Tibial nerve (tissue), 4 donors: ENCODE data around the gene TPT1. TPM values are rescaled to one million over a fixed set of nuclear protein-coding genes. Genes with fewer than 3 reads are reported as not detected.

ENCODE experiments used
- DNase-seq, 2 donors: peaks; one replicate each; pipeline ENCODE4 v3.0.0-alpha.2; 2019; ENCODE audit warnings: low spot score in 2 of 2
- H3K27ac ChIP-seq, 4 donors: fragments of 200-600 bp; sonication (generic) in 3 of 4; one replicate each; pipeline ENCODE4 v1.5.1; 2017 to 2019; ENCODE audit warnings: mild to moderate bottlenecking in 1 of 4
- H3K27me3 ChIP-seq, 2 donors: fragments of 200-600 bp; sonication (generic) in 1 of 2; one replicate each; pipeline versions ENCODE4 v1.5.1 to v1.6.0; 2017 to 2019
- H3K36me3 ChIP-seq, 3 donors: fragments of 200-600 bp; sonication (generic); one replicate each; pipeline ENCODE4 v1.5.1; 2018 to 2019
- H3K4me1 ChIP-seq, 4 donors: fragments of 200-600 bp; sonication (generic) in 3 of 4; one replicate each; pipeline ENCODE4 v1.5.1; 2017 to 2019
- H3K4me3 ChIP-seq, 4 donors: fragments of 200-600 bp; sonication (generic) in 3 of 4; one replicate each; pipeline ENCODE4 v1.5.1; 2017 to 2019; ENCODE audit warnings: mild to moderate bottlenecking in 1 of 4, moderate library complexity in 1 of 4
- H3K9me3 ChIP-seq, 4 donors: fragments of 200-600 bp; sonication (generic) in 3 of 4; one replicate each; pipeline ENCODE4 v1.5.1; 2017 to 2019
- CTCF ChIP-seq, 5 experiments: fragments of 200-600 bp in 3 of 5; fragments of 450-650 bp in 2 of 5; sonication (generic) in 3 of 5; IDR thresholded peaks; one replicate each; pipeline ENCODE4 v1.5.1; 2016 to 2019; ENCODE audit warnings: antibody characterized with exemption in 5 of 5, mild to moderate bottlenecking in 3 of 5, moderate library complexity in 2 of 5
- EP300 ChIP-seq, 2 donors: sonication (generic); formaldehyde crosslinking; IDR thresholded peaks; one replicate each; pipeline ENCODE4 v1.6.1; 2017; ENCODE audit warnings: antibody characterized with exemption in 2 of 2, mild to moderate bottlenecking in 1 of 2
- POLR2A ChIP-seq, 2 donors: fragments of 450-650 bp; IDR thresholded peaks; one replicate each; pipeline ENCODE4 v1.6.1; 2017; ENCODE audit warnings: antibody characterized with exemption in 2 of 2, mild to moderate bottlenecking in 2 of 2, moderate library complexity in 2 of 2
- WGBS, 2 donors: methylation state at CpG; one replicate each; pipeline ENCODE4 v1.1.5; 2018; 5-methylcytosine and 5-hydroxymethylcytosine counted together
- total RNA-seq, 4 donors: library from RNA; depleted of rRNA; stranded (reverse); fragments of >200 nt; gene quantifications; one replicate each; pipeline ENCODE4 v1.1.0, GENCODE V29; 2016

TPT1 gene
- total RNA-seq, 4 donors from 2014 or later: 1,952 to 3,130 (median 2,235) TPM

GRCh38 chr13:45374917-45375316 lies 33.9 kb upstream of the TPT1 start:
- peaks cover 0 to 13% (median 4%) of the 10 kb centered on the region in 4 donors for H3K4me1 ChIP-seq
- H3K4me3 ChIP-seq: no peak overlapping the region
- no peaks in the 10 kb centered on the region for H3K9me3 ChIP-seq
- peaks cover 0 to 15% (median 0%) of the 10 kb centered on the region in 3 donors for H3K36me3 ChIP-seq
- 93% methylated on average over 3 of the region's 3 CpGs for WGBS, 2 donors
- H3K27me3 ChIP-seq: no peaks in the 10 kb centered on the region
- TF ChIP-seq EP300 (IDR thresholded peaks at IDR 0.05): no peak
- TF ChIP-seq POLR2A (IDR thresholded peaks at IDR 0.05): no peak
- TF ChIP-seq CTCF (IDR thresholded peaks at IDR 0.05): no peak
- no peak overlapping the region for H3K27ac ChIP-seq
- no peak for DNase-seq

- H3K27ac ChIP-seq: no peak overlapping the region
- H3K4me1 ChIP-seq: peaks cover 0 to 13% (median 4%) of the 10 kb centered on the region in 4 donors
- H3K4me3 ChIP-seq: no peak overlapping the region
- H3K9me3 ChIP-seq: no peaks in the 10 kb centered on the region
- no peak for DNase-seq
- H3K27me3 ChIP-seq: no peaks in the 10 kb centered on the region
- peaks cover 0 to 24% (median 0%) of the 10 kb centered on the region in 3 donors for H3K36me3 ChIP-seq
- TF ChIP-seq CTCF (IDR thresholded peaks at IDR 0.05) (no peak), EP300 (IDR thresholded peaks at IDR 0.05) (no peak), POLR2A (IDR thresholded peaks at IDR 0.05) (no peak)
- WGBS, 2 donors: 80 to 81% methylated on average over 5 of the region's 5 CpGs
Observed at GRCh38 chr13:45373162-45373547, 32.2 kb upstream of the TPT1 start.

- no peaks in the 10 kb centered on the region for H3K27me3 ChIP-seq
- H3K27ac ChIP-seq: no peak overlapping the region
- no peak for DNase-seq
- H3K36me3 ChIP-seq: peaks cover 0 to 24% (median 0%) of the 10 kb centered on the region in 3 donors
- no peak for TF ChIP-seq EP300 (IDR thresholded peaks at IDR 0.05)
- no peaks in the 10 kb centered on the region for H3K9me3 ChIP-seq
- 73 to 77% methylated on average over 24 of the region's 24 CpGs for WGBS, 2 donors
- H3K4me3 ChIP-seq: no peak overlapping the region
- peaks cover 0 to 13% (median 6%) of the 10 kb centered on the region in 4 donors for H3K4me1 ChIP-seq
Observed at GRCh38 chr13:45372189-45373161, 31.5 kb upstream of the TPT1 start.

- peak overlapping the region in 1 of 4 donors; percentile 13 for H3K4me3 ChIP-seq
- no peak for TF ChIP-seq POLR2A (IDR thresholded peaks at IDR 0.05)
- TF ChIP-seq CTCF (IDR thresholded peaks at IDR 0.05): peak; percentile 85 to 95 (median 94)
- TF ChIP-seq EP300 (IDR thresholded peaks at IDR 0.05): peak; percentile 16 to 54
- H3K27me3 ChIP-seq: no peaks in the 10 kb centered on the region
- H3K27ac ChIP-seq: peak overlapping the region in 2 of 4 donors; percentile 53 to 68
- WGBS, 2 donors: 12 to 22% methylated on average over 26 to 30 of the region's 30 CpGs
- H3K36me3 ChIP-seq: peaks cover 0 to 32% (median 0%) of the 10 kb centered on the region in 3 donors
- no peaks in the 10 kb centered on the region for H3K9me3 ChIP-seq
- DNase-seq: peak; percentile 40 to 44
- H3K4me1 ChIP-seq: peaks cover 0 to 14% (median 6%) of the 10 kb centered on the region in 4 donors
Observed at GRCh38 chr13:45370922-45371406, 30.0 kb upstream of the TPT1 start.

- no peak for DNase-seq
- no peak overlapping the region for H3K27ac ChIP-seq
Observed at GRCh38 chr13:45369116-45369515, 28.1 kb upstream of the TPT1 start.

More at GRCh38 chr13:45369116-45369515, 28.1 kb upstream of the TPT1 start:
- H3K9me3 ChIP-seq: no peaks in the 10 kb centered on the region
- no peak overlapping the region for H3K4me3 ChIP-seq
- H3K4me1 ChIP-seq: peaks cover 0 to 14% (median 6%) of the 10 kb centered on the region in 4 donors
- WGBS, 2 donors: 93 to 96% methylated on average over 4 of the region's 4 CpGs
- H3K27me3 ChIP-seq: no peaks in the 10 kb centered on the region
- TF ChIP-seq POLR2A (IDR thresholded peaks at IDR 0.05) (no peak), CTCF (IDR thresholded peaks at IDR 0.05) (no peak), EP300 (IDR thresholded peaks at IDR 0.05) (no peak)
- H3K36me3 ChIP-seq: peaks cover 0 to 32% (median 0%) of the 10 kb centered on the region in 3 donors
